HG03280 (cell line): Measurements from ENCODE around the gene TCF19.

Source experiments
- ATAC-seq: cut with Tn5 transposase; IDR thresholded peaks from one replicate; pipeline ENCODE4 v1.9.1; 2021; ENCODE audit warnings: mild to moderate bottlenecking, moderate library complexity; ENCODE audit not compliant: unreplicated experiment

The TCF19 gene

DNA sequence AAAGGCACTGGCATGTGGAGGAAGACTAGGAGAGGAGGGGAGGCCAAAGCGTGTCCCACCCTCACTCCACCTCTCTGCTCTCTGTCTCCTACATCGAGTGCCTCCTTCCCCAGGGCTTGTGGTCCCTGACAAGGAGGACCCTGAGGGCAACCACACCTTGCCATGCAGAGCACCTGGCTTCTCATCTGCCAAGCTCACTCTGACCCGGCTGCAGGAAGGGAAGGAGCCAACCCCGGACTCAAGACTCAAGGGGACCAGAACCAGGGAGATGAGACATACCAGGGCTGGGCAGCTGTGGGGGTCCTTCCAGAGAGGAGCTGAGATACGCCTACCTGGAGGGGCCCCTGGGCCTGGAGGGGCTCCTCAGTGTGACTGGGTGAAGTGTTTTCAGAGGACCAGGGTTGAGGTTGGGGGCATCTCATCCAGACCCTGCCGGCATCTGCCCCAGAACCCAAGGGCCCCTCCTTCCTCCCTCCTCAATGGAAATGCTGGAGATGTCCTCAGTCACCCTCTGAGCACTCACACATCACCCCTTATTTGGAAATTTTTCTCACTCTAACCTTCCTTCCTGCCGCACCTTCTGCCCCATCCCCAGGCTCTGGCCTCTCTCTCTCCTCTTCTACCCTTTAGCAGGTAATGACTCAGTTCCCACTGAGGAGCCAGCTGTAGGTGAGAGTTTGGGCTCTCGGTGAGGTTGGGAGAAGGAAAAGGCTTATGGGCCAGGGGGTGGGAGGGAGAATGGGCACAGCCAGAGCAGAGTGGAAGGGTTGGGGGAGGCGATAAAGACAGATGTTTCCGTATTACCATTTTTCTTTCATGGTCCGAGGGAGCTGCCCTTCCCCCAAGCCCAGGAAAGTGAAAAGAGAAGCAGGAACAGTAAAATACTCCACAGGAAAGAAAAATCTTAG lies 44.1 kb downstream of the TCF19 start:
- no peak for ATAC-seq

DNA sequence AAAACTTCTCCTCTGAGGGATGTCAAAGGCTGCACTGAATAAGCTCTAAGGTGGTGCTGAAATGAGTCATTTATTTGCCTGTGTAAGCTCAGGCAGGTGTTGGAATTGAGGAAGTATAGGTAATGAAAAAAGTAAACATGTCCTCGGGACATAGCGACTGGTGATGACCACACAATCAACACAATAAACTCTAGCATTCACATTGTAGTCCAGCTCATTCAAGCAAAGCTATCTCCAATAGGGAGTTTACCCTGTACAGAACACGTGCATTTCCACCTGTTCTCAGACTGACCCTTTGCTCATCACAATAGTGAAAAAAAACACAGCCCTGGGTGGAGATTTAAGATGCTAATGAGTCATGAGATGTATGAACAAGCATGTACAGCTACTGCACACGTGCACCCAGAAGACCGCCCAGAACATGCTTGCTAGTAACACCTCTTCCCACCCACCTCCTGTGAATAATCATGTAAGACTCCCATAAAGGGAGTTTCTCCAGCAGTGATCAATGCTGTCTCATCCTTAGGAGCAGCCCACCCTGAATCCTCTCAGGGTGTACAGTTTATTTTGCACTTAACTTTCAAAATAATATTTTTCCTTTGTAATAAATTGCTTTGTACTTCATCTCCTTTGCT lies 45.1 kb downstream of the TCF19 start:
- ATAC-seq, result peak; percentile 54

DNA sequence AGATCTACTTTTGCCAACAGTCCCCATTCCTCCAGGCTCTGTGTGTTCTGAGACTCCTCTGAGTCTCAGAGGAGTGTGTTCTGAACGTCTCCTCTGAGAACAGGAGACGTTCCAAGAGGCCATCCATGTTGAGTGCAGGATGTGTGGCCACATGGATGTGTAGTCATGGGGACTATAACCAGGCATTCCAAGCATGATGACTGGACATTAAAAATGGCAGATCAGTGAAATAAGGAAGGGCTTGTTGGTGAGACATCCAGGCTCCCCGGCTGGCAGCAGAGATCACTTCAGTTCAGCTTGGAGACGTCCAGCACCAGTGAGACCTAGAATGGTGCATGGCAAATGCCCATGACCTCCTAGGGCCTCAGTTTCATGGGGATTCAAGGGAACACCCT lies 46.4 kb downstream of the TCF19 start:
- no peak for ATAC-seq

DNA sequence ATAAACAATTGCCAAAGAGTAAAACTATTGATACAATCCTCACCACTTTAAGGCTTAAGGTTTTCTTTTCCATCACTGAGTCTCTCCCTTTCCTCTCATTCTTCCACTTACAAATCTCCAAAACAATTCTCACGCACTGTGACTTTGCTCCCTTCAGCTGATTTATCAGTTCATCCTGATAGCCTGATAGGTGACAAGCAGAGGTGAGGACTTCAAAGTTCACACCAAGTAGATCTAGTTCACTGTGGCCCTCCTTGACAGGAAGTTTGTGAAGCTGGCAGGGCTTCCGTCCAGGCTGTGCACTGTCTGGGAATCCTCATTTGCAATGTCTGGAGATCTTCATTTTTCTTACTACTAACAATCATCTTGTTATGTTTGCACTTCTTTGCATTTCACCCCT lies 47.2 kb downstream of the TCF19 start:
- no peak for ATAC-seq

DNA sequence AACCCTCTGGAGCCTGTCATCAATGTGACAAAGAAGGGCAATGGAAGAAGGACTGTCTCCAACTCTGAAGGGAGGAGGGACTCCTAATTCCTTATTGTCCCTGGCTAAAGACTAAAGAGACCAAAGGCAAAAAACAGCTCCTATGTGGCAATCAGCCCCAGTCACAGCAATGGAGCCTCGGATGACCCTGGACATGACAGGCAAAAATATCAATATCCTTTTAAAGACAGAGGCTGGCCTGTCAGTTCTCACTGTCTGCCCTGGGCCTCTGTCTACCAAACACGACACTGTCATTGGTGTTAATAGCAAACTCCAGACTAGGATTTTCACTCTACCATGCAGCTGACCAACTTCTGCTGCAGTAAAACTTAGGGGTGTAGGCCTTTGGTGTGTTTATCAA lies 50.1 kb downstream of the TCF19 start:
- ATAC-seq, result no peak

DNA sequence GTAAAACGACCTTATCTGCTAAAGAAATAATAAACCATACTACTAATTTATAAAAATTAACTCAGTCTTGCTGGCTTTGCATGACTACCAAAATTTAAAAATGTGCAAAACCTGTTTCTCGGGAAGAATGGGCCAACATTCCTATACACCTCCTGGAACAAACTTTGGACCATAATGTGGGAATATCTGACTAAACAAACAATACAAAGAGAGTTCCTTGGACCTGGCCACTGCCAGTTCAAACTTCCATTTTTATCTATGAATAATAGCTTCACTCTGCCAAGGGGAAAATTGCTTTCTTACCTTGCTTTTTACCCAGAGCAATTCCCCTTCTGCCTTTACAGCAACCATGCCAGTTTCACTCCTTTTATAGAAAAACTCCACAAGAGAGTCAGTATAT lies 50.7 kb downstream of the TCF19 start:
- ATAC-seq, result no peak

DNA sequence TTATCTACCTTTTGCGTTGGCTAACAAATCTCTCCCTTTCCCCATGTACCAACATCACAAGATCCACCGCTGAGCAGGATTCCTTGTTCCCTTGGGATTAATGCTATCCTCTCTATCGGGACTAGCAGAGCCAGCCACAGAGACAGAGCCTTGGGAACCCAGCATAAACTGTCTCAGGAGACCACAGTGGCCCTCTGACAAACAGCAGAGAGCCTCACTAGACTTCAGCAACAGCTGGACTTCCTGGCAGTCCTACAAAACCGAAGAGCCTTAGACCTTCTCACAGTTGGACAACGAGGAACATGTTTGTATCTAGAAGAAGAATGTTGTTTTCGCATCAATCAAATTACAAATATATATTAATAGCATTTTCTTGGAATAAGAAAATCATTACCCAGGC lies 51.7 kb downstream of the TCF19 start:
- no peak for ATAC-seq

DNA sequence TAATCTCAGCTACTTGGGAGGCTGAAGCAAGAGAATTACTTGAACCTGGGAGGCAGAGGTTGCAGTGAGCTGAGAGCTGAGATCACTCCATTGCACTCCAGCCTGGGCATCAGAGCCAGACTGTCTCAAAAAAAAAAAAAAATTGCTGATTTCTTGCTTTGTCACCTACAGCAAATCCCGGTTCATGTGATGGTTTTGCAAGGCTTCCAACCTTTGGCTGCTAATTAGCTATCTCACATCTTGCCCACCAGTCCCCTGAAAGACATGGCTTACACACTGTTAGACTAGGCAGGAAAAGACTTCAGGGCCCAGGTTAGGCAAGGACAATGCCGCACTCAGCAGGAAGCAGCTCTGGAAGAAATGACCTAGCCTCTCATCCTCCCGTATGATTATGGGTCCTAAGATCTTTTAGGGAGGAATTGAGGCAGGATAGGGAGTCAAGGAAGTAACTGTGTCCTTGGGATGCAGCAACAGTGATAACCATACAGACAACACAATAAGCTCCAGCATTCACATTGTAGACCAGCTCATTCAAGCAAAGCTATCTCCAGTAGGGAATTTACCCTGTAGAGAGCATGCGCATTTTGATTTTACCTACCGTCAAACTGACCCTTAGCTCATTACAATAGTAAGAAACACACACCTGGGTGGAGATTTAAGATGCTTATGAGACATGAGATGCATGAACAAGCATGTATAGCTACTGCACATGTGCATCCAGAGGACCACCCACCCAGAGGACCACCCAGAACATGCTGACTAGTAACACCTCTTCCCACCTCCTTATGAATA lies 52.5 kb downstream of the TCF19 start:
- no peak for ATAC-seq
